ACHN (cell line): ENCODE data around the gene CFAP68.

Experiments used
- DNase-seq: peaks from one replicate; pipeline ENCODE4 v3.0.0-alpha.2; 2015
- in situ Hi-C: cut with HindIII; loops from 2 replicates; pipeline ENCODE4 v1.10.0; 2017; ENCODE audit warnings: low sequenced_read_pairs, low pct_ligation_motif_present, low pct_unique_long_range_greater_than_20kb

The CFAP68 gene, protein sequence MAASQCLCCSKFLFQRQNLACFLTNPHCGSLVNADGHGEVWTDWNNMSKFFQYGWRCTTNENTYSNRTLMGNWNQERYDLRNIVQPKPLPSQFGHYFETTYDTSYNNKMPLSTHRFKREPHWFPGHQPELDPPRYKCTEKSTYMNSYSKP

DNA sequence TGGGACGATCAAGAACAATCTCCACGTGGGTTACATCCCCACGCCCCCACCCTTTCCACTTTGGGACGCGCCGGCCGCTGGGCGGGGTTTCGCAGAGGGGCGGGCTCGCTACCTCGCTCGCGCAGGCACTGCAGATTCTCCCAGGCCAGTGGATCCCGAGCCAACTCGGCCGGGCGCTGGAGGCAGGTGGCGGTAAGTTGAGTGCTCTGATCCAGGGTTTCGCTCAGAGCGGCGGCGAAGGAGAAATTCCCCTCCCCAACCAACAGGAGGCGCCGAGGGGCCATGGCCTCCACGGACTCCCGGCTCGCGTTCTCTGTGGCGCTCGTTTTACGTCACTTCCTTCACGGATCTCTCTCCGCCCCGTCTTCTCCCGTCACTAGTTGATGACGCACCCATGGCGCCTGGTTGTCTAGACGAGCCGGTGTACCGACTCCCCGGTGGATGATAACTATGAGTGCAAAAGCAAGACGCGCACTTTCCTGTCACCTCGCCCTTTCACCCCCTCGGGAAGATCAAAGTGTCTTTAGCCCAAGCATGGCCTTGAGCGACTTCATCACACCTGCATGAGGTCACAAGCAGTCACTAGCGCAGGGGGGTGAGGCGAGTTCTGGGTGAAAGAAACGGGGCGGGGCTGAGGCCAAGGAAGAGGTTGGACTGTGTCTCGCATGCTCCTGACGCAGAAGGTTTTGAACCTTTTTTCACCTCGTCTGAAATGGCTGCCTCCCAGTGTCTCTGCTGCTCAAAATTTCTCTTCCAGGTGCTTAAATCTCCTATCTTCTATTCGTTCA lies at the start of gene CFAP68, which contains the start of gene FDXACB1:
Gene CFAP68, plus strand, starts transcription at position 693 of the 788 bp plus-strand sequence. Its CDS starts 20 bp downstream, at position 713.
Gene FDXACB1, minus strand, starts transcription at position 317 of the 788 bp plus-strand sequence. Its CDS starts 33 bp downstream, at position 284.
- in situ Hi-C loops = no loop called here
- peak; percentile 95 for DNase-seq

DNA sequence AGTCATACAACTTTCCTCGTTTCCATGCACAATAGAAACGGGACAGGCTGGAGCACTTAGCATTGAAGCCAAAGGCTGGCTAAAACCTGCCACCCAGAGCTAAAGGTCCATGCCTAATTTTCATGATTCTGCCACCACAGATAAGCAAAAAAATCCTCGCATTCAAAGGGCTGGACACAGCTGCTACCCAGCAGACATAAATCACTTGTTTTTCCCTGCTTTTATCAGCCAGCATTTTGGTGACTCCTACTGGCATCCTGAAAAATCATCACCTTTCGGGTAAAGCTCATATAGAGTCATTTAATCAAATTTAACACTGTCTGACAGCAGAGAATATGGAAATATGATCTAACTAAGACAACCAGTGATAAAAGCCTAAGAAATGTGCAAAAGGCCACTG lies 45.8 kb upstream of the CFAP68 start:
- DNase-seq = no peak
- in situ Hi-C loops = no loop called here

- in situ Hi-C loops = no loop called here
These were observed 44.7 kb upstream of the CFAP68 start for GRCh38 chr11:111834432-111835163.

GRCh38 chr11:111835665-111836064 lies 43.7 kb upstream of the CFAP68 start:
- in situ Hi-C loops = no loop called here

More at GRCh38 chr11:111834432-111835163, 44.7 kb upstream of the CFAP68 start:
- DNase-seq = no peak

DNA sequence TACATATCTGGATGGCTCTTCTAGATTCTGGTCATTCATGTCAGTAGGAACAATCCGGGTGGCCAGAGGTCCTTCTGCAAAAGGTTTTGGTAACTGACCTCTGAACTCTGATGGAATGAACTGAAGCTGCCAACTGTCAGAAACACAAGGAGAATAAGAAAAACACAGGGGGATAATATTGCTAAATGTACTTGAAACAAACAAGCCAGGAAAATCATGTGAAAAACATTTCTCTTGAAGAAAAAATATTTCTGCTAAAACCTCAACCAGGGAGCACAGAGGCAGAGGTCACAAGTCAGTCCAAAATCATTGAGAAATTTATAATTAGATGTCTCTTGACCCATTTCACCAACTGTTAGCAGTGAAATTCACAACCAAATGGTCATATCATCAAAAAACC lies 43.2 kb upstream of the CFAP68 start:
- in situ Hi-C loops = no loop called here
- DNase-seq = no peak

More at GRCh38 chr11:111835665-111836064, 43.7 kb upstream of the CFAP68 start:
- DNase-seq = no peak

DNA sequence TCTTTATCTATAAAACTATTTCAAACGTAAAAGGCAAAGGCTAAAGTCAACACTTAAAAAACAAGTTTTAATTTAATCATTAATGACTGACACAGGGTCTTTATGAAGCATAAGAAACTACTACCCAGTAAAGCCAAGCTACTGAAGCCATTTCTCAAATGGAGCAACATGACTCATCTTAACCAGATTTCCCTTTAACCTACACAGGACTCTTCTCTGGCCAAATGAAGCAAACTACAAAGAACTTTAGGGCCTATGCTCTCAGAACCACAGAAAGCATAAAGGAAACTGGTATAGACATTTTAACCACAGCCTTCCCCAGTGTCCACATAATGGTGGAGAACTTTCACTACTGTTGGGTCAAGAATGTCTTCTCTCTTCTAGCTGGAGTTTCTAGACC lies 42.6 kb upstream of the CFAP68 start:
- peak; percentile 5 for DNase-seq
- in situ Hi-C loops = no loop called here

DNA sequence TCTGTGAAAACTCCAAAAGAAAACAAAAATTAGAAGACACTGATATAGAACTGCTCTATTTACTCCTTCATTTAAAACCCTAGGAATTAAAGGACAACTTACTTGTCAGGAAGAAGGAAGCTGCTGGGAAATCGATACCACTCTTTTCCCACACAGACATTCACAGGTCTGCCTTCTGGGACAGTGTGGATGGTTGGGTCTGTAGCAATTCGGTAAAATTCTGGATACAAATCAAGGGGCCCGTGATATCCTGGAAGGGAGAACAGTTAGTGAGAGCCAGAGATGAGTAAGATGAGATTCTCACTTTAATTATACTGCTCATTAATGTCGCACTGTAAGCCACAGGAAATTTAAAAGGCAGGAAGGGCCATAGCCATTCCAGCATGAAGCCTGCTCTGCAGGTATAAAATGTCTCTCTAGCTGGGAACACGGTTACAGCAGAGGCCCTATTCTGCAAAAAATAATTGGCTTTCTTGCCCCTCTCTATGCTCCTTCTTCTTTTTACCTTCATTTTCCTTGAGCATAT lies 41.9 kb upstream of the CFAP68 start:
- DNase-seq = no peak
- in situ Hi-C loops = no loop called here

GRCh38 chr11:111838054-111838453 lies 41.3 kb upstream of the CFAP68 start:
- in situ Hi-C loops = no loop called here
- DNase-seq = no peak

DNA sequence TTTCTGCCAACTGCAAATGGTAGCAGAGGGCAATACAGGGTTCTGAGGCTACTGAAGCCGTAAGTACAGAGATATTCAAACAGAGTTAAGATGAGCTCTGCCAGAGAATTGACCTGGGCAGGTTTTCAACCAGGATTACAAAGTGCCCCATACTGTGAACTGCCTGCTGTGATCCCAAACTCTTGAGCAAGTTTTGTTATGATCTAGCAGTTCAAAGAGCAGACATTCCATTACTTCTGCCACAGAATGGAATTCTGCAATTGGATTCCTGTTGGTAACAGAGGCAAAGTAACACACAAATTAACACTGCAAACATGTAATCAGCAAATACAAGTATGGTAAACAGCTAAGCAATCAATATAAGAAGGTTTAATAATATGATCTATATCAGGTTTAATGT lies 39.2 kb upstream of the CFAP68 start:
- in situ Hi-C loops = no loop called here
- no peak for DNase-seq

DNA sequence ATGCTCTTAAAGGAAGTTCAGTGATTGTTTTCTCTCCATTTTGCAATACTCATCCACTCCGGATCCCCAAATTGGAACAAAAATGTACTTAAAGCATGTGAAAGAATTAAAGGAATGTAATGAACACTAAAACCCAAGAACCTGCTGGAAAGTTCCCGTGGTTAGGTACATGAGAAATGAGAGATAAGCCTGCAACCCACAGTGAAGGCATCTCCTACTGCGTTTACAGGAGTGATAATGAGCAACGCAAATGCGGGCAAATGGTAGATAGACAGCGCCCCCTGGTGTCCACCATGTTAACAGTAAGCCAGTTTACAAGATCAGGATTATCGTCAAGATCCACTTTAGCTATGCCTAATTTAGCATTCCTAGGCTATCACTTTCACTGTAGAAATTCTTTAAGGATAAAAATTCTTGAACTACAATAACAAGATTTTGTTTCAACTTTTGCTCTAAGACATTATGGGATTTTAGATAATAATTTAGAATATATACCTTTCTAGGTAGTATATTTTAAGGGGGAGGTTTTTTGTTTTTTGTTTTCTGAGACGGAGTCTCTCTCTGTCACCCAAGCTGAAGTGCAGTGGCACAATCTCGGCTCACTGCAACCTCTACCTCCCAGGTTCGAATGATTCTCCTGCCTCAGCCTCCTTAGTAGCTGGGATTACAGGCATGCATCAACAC lies 37.8 kb upstream of the CFAP68 start:
- DNase-seq = peak; percentile 73
- in situ Hi-C loops = no loop called here

DNA sequence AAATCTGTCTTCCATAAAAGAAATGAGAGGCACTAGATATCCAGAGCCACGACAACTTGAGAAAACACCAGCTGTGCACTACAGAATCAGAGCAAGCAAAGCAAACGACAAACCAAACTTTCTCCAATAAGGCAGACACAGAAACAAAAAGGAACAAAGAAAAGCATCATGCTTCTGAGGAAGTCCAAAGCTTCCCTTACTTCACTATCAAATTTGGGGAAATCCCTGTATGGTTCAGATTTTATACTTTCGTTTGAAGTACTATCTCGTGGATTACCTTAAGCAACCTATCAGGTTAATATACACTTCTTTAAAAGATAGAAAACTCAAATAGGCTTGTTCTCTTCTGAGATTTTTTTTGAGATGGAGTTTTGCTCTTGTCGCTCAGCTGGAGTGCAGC lies 35.7 kb upstream of the CFAP68 start:
- DNase-seq = no peak
- in situ Hi-C loops = no loop called here

DNA sequence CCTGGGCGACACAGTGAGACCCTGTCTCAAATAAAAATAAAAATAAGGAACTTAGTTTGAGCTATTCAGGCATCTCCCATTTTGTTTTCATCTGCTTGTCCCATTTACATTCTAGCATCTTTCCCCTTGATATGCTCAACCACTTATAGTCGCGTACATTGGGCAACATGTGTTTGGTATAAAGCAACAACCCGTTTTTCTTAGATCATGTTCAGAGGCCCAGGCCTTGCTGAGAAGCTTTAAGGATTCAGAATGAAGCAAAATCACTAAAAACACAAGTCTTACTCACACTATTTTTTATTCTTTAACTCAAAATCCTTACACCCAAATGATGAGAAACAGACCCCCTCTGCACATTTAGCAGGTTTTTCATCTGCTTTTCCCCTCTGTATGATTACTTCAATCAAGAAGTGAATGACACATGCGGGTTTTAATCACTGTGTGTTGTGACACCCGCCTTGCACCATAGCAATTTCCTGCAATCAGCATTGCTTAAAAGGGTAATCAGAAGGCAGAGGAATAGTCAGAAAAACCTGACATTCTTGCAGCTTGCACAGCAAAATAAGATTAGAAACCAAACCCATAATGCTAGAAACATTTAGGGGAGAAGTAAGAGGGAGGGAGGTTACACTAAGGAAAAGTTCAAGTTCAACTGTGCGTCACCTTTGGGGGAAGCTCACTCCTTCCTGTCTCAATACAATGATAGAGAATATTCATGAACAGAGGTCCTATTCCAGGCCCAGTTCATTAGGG lies 33.9 kb upstream of the CFAP68 start:
- in situ Hi-C loops = no loop called here

GRCh38 chr11:111846063-111846462 lies 33.3 kb upstream of the CFAP68 start:
- peak; percentile 10 for DNase-seq
- in situ Hi-C loops = no loop called here

More for the DNA sequence above, 33.9 kb upstream of the CFAP68 start:
- no peak for DNase-seq

DNA sequence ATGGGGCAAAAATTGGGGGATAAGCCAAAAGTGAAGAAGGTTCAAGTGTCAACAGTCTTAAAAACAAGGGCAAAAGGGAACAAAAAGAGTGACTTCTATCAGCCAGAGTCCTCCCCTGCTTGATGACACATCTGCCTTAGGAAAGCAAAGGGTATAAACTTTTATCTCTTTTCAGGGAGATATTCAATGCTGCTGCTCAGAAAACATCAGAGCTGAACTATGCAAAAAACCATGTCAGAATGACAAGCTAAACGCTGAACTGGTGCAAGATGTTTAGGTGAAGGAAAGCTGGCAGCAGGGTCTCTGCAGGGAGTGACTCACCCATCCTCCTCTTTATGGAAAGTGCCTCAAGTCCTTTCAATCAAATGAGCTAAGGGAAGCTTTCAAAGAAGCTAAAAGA lies 32.7 kb upstream of the CFAP68 start:
- in situ Hi-C loops = no loop called here
- DNase-seq = no peak

- no peak for DNase-seq
- in situ Hi-C loops = no loop called here
These were observed 29.7 kb upstream of the CFAP68 start for GRCh38 chr11:111849631-111850030.

DNA sequence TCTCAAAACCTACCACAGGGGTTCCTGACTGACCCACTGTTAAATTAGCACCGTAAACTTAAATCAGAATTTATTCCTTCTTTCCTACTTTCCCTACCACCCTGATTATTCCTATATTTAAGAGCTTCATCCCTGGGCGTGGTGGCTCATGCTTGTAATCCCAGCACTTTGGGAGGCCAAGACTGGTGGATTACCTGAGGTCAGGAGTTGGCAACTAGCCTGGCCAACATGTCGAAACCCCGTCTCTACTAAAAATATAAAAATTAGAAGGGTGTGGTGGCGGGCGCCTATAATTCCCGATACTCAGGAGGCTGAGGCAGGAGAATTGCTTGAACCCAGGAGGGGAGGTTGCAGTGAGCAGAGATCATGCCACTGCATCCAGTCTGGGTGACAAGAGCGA lies 28.3 kb upstream of the CFAP68 start:
- in situ Hi-C loops = no loop called here
- no peak for DNase-seq

DNA sequence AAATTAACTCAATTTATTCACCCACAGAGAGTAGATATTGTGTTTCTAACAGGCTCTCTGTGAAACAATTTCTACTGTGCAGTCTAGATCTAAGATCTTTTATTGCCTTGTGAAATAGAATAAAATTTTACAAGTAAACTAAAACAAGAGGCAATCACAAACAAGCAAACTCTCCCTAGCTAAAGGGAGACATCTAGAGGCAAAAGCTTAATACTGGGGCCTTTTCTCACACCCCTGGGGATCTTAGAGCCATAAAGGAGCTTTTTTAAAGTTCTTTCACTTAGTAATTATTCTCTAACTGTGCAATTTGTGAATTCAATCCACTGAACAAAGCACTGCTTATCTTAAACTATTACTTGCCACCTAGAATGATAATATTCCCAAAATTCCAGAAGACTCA lies 27.7 kb upstream of the CFAP68 start:
- no peak for DNase-seq
- in situ Hi-C loops = no loop called here

DNA sequence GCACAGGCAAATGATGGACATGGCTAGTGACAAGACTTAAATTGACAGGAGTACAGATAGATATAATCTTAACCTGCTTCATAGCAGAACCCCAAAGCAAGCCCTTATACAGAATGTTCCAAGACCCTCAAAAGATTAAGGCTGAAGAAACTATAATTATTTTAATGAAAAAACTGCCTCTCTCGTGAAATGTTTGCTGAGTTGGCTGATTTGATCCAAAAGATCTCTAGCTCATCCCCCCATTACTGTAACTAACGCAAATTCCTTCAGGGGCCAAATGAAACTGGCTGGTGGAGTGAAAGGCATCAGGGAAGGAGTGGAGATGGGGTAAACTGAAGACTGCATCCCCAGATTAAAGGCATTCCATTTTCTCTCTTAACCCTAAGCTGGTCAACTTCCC lies 27.2 kb upstream of the CFAP68 start:
- in situ Hi-C loops = no loop called here
- no peak for DNase-seq
